DMS53 treated with DMSO at 0.1 percent for 48 hours (cell line): ENCODE results near the gene DENND4C.
"Not testable (repeated sequence)": the region's sequence is repeated elsewhere in the genome, so short reads cannot be mapped to it uniquely, and the experiment has no call there.

Experiments used
- DNase-seq: peaks from one replicate; lab custom pipeline; 2025; ENCODE audit not compliant: unreplicated experiment; lab: John Stamatoyannopoulos, UW

Gene DENND4C

DNA sequence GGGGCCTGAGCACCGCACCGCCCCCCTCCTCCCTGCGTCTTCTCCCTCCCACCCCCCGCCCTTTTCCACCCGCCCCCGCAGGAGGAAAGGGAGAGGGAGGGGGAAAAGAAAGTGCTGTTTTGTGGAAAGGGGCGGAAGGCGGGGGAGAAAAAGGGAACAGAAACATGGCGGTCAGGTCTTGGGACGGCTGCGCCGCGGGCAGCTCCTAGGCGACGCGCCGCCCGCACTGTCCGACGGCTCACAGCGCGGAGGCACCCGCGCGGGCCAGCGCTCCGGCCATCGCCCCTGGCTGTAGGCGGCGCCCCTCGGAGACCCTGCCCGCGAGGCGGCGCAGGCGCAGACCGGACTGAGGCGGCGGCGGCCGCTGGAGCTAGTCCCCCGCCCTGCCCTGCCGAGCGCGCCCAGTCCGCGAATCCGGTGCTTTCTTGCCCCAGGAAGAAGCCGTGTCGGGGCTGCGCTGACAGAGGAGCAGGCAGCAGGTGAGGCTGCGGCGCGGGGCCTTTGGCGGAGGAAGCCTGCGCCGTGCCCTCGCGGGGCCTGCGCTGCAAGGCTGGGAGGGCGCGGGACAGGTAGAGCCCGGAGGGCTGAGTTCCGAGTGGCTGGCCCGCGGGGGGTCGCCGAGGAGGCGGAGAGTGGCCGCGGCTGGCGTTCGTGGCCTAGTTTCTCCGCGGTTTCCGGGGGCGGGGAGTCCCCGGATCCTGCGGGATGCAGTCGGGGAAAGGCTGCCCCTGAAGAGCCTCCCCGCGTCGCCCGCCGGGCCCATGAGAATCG is at the start of gene DENND4C:
Gene DENND4C (plus strand): TSS at position 339 of the 771 bp plus-strand sequence. CDS start 45,482 bp downstream, outside the sequence.
- peak; percentile 60 for DNase-seq

DNA sequence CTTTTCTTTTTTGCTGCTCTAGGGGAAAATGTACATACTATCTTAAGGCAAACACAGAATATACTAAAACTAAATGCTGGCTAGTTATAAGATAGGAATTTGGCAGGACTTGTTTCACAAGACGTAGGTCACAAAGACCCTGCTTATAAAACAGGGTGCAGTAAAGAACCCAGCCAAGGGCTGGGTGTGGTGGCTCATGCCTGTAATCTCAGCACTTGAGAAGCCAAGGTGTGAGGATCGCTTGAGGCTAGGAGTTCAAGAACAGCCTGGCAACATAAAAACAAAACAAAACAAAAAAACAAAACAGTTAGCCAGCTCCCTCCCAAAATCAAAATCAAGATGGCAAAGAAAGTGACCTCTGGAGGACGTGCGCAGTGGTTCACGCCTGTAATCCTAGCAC is 49.5 kb upstream of the DENND4C start:
- no peak for DNase-seq

DNA sequence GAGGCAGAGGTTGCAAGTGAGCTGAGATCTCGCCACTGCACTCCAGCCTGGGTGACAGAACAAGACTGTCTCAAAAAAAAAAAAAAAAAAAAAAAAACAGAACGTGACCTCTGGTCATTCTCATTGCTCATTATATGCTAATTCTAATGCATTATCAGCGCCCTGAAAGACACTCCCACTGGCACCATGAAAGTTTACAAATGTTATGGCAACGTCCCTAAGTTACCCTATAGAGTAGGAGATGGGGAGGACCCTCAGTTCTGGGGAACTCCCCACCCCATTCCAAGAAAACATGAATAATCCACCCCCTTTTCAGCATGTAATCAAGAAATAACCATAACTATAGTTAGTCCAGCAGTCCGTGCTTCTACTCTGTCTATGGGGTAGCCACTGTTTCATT is 48.9 kb upstream of the DENND4C start:
- DNase-seq: no peak

DNA sequence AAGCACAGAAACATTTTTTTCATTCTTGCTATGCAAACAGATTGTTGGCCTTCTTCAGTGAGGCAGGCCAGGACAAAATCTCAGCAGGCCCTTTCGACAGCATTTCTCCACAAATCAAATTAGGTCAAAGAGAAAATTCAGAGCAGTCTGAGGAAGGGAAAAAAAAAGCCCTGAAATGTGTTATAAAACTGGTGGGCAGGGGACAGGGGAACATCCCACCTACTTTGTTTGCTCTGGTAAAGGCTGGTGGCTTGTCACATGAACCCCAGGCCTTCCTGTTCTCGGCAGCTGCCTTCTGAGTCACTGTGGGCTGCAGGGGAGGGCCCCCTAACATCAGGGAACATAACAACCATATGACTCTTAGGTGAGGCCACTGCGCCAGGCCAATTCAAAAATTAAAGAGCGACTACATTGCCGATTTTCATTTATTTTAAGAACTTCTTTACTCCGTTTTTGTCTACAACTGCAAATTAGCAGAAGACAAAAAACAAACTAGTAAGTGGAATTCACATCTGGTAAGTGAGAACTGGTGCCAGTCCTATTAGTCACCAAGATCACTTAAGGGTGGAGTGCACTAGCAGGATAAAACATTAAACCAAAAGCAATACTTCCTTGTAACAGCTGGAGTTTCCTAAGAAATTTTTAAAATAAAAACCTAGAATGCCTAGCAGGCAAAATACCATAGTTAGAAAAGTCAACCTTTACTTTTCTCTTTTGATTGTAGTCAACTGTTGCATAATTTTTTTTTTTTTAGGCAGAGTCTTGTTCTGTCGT is 46.2 kb upstream of the DENND4C start:
- DNase-seq: no peak

DNA sequence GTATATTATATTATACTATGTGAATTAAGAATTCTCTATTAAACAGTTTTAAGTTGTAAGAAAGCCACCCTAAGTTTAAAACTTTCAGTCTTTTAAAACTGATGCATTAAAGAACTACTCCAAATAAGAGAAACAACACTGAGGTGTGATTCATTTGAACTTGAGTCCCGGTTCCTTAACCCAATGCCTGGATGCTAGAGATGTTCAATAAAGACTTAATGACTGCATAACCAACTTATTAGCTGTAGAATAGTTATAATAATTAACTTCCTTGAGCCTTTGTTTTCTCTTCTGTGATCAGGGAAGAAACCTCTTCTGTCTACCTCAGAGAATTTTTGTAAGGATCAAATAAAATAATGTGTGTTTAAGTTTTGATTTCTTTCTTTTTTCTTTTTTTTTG is 45.3 kb upstream of the DENND4C start:
- DNase-seq: no peak

DNA sequence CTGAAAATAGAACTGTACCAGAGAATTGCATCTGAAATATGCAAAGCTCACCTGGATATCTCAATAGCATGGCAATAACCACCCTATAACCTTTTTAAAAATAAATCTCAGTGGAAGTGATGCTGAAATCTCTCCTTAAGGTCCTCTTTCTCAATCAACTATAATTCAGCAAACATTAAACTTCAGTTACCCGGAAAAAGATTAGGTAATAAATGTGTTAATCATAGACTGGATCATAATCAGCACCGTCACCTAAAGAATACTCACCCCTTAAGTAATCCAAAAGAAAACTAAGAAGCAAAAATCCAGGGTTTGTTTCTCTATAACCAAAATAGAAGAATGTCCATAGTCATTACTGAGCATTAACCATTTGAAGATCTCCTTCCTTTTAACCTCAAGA is 44.3 kb upstream of the DENND4C start:
- DNase-seq: no peak

DNA sequence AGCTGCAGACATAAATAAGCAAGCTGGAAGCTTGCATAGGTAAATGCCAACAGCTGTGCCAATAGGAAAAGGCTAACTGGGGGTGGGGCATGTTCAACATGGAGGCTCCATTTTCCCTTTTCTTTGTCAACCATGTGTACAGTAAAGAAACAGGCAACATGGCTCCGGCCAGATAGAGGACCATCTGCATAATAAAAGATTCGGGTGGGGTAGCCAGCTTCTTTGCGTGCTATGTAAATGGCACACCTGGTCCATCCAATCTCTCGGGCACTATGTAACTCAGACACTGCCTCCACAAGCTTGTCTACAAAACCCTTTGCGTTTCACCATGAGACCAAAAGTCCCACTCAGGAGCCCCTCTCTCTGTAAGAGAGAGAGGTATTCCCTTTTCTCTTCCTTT is 41.7 kb upstream of the DENND4C start:
- no peak for DNase-seq

DNA sequence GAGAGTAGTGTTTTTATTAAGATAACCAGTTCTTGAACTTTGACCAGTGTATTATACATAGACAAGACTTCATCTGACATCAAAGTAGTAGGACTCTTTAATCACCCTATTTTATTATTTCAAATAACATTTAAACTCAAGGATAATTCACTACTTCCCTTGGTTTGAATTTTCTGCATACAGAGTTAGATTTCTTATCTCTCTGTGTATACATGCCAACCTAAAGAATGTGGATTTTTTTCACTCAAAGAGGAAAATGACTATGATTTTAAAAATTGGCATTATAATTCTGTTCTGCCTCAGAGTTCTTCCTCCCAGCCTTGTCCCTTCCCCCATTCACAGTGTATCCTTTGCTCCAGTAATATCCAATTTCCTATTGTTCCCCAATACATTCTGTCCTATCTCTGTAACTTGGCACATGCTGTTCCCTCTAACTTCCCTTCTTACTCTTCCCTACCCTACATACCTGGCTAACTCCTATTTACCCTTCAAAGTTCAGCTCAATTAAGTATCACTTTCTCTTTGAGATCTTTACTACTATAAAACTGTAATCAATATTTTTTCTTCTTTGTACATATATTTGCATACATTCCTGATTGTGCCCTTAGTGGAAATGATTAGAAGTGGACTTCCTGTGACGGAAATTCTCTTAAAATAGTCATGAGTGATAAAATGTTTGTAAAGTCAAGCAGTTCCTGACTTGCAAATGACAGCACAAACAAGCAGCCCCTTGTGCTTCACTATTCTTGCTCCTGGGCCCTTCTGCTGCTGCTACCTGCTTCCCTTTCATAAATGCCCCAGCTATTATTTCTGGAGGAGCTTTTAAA is 38.1 kb upstream of the DENND4C start:
- DNase-seq: no peak

DNA sequence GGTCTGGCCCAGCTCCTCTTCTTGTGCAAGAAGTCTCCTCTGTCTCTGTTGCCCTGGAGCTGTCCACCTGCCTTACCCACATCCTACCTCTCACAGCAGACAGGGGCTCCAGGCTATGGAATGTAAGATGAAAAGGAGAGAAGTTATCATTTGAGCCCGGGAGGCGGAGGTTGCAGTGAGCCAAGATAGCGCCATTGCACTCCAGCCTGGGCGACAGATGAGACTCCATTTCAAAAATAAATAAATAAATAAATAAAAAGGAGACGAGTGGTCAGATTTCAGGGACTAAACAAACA is 37.5 kb upstream of the DENND4C start:
- DNase-seq: no peak

DNA sequence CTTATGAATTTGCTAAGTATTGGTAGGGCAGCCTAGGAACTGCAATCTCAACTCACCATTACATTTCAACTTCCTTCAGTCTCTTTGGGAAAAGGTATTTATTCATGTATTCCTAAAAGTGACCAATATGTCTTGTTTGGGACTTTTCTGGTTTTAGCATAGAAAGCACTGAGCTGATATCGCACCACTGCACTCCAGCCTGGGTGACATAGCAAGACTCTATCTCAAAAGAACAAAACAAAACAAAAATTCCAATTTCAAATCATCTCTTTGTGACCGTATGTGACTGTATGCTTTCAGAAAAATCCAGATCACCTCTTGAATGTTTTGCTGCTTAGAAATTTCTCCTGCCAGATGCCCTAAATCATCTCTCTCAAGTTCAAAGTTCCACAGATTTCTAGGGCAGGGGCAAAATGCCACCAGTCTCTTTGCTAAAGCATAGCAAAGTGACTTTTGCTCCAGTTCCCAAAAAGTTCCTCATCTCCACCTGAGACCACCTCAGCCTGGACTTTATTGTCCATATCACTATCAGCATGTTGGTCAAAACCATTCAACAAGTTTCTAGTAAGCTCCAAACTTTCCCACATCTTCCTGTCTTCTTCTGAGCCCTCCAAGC is 37.0 kb upstream of the DENND4C start:
- DNase-seq: not testable (repeated sequence)

DNA sequence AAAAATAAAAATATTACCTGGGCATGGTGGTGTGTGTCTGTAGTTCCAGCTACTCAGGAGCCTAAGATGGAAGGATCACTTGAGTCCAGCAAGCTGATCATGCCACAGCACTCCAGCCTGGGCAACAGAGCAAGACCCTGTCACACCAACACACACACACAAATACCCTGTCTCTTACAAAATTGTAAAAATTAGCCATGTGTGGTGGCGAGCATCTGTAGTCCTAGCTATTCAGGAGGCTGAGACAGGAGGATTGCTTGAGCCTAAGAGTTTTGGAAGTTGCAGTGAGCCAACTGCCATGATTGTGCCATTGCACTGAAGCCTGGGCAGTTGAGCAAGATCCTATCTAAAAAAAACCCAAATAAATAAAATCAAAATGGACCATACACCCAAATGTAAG is 32.1 kb upstream of the DENND4C start:
- no peak for DNase-seq

DNA sequence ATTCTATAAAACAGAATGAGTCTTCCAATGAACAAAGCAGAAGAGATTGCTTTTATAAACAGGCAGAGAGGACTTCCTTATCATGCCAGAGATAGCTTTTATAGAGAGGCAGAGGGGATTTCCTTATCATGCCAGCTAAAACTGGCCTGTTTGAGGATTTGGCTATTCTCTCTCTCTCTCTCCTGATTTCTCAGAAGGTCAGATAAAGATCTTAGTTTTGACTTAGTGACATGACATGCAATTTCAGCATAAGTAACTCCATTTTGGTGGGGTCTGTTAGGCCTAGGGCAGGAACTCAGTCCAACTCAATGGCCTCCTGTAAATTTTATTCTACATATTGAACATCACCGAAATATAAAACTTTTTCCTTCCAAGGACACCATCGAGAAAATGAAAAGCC is 31.5 kb upstream of the DENND4C start:
- DNase-seq: no peak

DNA sequence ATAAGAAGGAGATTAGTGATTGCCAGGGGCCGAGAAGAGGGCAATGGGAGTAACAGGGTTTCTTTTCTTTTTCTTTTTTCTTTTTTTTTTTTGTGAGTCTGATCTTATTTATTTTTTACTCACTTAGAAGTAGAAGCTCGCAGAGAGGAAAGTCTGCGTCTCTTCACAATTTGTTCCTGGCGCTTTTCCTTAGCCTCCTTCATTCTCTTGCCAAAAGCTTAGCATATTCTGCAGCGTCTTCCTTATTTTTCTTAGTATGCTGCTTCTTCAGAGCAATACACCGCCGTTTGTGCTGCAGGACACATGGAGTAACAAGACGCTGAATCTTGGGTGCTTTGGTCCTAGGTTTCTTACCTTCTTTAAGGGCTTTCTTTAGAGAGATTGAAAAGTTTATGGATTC is 30.3 kb upstream of the DENND4C start:
- DNase-seq: no peak

DNA sequence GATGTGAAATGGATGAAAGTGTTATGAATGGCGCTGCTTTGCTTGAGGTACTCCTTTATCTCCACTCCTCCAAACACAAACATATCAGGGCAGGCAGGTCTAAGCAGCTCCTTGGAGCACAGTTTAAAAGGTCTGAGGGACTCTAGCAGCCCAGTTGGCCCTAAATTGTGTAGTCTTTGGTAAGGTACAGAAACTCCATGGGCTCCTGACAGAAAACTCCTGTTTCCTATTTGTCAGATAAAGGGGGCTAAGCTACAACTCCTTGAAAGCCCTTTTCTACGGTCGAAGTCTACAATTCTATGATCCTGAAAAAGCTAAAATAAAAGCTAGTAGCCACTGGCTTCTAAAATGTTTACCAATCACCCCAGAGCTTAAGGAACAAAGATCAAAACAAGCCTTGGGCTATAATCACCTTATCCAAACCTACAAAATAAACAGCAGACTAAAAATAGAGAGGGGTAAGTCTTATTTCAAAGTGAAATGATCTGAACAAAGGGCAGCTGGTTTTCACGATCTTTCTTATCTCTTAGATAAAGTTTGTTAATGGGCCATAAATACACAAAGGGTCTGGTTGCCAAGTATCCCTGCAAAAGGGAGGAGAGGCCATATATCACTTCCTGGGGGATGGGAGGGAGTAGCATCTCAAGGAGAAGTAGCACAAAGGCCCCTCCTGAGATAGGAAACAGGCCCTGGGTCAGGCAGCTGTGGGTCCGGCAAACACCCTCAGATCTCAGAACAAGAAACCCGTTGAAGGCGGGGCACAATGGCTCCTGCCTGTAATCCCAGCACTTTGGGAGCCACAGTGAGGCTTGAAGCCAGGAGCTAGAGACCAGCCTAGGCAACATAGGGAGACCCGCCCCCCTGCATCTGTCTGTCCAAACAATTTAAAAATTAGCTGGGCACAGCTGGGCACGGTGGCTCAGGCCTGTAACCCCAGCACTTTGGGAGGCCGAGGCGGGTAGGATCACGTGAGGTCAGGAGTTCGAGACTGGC is 28.3 kb upstream of the DENND4C start:
- no peak for DNase-seq

DNA sequence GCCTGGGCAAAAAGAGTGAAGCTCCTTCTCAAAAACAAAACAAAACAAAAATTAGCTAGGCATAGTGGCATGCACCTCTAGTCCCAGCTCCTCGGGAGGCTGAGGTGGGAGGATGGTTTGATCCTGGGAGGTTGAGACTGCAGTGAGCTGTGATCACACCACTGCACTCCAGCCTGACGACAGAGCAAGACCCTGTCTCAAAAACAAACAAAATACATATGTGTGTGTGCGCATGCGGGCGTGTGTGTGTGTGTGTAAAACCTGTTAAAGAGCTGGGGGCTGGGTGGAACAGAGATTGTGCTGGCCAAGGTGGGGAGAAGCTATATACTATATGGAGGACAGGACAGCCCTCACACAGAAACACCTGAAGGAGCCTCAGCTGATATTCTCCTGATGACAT is 27.4 kb upstream of the DENND4C start:
- no peak for DNase-seq

DNA sequence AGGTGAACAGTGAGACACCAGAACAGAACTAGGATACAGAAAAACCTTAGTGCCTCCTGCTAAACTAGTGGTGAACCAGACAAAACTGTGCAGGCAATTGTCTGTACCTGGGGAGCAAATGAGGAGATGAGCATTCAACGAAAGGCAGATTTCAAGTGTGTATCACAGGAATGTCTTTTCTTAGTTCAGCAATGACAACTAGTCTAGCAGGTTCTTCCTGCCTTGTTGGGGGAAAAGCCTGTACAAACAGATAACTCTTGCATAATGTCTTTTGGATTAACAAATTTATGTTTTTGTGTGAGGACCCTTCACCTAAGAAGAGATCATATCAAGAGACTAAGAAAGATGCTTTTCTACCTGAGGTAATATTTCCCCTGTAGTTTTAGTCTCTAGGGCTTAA is 21.8 kb upstream of the DENND4C start:
- DNase-seq: no peak

DNA sequence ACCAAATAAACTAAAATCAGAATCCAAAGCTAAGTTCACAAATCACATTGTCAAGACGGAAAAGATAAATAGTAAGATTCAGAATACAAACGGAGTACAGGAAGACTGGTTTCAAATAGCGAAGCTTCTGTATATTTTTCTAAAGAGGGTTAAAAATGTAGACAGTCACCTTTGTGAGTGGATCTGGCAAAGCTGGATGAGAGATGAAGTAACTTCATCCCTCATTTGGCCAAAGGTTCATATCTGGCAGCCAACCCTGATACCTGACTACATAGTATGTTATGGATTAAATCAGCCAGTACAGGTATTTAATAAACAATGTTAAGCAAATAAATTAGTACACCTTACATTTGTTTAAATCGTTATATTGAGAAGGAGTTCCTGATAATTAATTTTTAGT is 21.3 kb upstream of the DENND4C start:
- no peak for DNase-seq

DNA sequence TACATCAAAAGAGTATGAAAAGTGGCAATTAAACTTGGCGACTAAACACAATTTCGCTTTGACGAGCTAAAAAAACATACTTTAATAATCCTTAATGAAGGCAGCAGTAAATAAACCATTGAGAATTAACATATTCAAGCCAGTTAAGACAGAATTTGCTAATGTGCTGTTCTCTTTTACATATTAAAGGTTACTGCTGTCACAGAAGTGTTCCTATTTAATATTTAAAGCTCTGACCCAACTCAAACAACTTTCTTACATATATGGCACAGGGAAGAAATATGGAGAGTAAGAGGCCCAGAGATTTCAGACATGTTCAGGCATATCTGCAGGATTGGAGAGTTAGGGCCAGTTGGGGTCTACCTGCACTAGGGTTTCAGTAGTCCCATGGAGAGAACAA is 16.7 kb upstream of the DENND4C start:
- no peak for DNase-seq

DNA sequence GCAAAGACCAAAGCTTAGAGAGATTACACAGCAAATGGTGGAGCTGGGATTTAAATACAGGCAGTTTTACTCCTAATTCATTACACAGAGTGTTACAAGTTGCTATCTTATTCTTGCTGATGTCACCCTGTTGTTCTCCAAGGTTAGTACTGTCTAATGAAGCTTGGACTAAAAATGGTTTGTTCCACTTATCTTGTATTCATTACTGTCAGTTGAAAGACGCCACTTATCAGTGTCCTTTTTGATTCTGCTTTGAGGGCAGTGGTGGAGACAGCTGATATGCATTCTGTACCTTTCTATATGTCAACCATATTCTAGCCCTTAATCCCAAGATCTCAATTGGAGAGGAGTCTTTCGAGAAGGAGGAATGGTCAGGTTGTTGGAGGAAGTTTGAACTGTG is 14.0 kb upstream of the DENND4C start:
- DNase-seq: no peak

DNA sequence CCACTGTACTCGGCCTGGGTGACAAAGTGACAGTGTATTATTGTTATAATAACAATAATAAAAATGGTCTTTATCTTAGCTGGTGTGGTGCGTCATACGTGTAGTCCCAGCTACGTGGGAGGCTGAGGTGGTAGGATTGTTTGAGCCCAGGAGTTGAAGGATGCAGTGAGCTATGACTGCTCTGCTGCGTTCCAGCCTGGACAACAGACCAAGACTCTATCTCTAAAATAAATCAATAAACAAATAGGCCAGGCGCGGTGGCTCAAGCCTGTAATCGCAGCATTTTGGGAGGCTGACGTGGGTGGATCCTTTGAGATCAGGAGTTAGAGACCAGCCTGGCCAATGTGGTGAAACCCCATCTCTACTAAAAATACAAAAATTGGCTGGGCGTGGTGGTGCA is 9.2 kb upstream of the DENND4C start:
- DNase-seq: no peak
